Activated CD8-positive, alpha-beta memory T cell treated with anti-CD3 and anti-CD28 coated beads, Interleukin-2, amount 50 U/mL, for 48 hours (primary cell): ENCODE measurements around the gene CERS6.

Experiments used
- DNase-seq: peaks from one replicate; pipeline ENCODE4 v3.0.0-alpha.2; 2020

Gene CERS6

DNA sequence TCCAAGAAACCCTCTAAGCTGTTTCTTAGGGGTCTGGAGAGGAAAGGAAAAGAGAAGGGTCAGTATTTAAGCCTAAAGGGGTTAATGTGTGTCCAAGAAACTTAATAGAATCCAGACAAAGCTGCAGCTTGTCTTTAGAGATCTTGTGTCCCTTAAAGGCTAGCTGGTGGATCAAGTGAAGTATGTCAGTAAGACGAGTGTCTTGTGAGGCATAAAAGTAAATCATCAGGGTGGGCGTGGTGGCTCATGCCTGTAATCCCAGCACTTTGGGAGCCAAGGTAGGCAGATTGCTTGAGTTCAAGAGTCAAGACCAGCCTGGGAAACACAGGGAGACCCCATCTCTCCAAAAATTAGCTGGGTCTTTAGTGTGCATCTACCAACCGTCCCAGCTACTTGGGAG, 47.8 kb downstream of the CERS6 start:
- DNase-seq = no peak

DNA sequence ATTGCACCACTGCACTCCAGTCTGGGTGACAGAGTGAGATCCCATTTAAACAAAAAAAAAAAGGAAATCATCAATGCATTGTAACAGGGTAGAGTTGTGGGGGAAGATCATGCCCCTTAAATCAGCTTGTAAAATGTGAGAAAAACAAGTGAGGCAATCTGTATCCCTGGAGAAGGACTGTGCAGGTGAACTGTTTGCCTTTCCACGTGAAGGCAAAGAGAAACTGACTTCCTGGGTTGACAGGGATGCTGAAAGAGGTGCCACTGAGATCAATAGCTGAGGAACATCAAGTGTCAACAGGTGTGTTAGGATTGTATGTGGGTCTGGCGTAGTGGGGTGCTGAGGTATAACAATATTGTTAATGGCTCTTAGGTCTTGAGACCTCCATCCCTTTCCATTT, 48.3 kb downstream of the CERS6 start:
- DNase-seq = no peak

DNA sequence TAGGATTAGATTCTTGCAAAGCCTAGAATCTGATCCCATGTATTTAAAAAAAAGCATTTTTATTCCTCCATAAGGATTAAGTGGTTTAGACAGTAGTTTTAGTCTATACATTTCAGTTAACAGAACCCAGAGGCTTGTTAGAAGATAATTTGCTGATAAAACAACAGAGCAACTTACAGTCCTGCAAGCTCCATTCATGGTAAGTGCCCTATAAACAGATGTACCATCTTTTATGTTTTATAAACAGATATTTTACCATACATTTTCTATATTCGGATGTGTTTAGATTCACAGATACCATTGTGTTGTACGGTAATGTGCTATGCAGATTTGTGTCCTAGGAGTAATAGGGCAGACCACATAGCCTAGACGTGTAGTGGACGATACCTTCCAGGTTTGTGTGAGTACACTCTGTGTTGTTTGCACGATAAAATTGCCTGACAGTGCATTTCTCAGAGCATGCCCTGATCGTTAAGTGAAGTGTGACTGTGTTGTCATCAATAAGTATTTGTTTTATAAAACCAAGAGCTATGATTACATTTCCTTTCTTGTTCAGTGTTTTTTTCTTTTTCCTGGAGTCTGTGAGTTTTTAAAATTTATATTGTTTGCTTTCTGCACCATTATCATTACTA, 54.2 kb downstream of the CERS6 start:
- DNase-seq = no peak

DNA sequence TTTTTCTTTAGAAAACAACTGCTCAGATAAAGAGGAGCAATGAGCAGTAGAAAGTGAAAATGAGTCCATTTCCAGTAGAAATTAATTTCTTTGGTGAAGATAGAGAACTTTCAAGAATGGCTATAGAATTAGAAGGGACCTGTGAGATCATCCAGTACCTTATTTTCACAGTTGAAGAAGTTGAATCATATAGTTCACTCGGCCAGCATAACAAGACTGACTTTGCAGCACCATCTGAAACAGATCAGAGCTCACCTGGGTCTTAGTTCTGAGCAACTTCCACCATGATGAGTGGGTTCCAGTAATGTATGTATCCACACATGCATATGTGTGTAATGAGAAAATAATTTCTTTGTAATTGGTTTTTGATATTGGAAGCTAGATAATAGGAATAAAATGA, 58.6 kb downstream of the CERS6 start:
- DNase-seq = no peak

DNA sequence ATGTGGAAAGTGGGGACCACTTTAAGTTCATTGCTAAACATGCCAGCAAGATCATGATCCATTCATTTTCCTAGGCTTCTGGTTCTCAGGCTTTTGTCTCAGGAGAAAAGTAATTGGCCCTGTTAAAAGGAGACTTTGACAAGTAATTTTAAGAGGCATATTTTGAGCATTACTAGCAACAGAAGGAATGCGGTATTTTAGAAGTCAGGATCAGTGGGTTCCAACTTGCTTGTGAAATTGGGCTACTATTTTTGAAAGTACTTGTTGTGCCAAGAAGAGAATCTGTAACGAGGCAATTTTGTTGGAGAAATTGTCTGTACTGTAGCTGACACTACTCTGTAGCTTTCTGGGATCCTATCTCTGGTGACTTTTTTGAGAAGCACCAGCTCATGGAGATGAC, 59.4 kb downstream of the CERS6 start:
- no peak for DNase-seq

DNA sequence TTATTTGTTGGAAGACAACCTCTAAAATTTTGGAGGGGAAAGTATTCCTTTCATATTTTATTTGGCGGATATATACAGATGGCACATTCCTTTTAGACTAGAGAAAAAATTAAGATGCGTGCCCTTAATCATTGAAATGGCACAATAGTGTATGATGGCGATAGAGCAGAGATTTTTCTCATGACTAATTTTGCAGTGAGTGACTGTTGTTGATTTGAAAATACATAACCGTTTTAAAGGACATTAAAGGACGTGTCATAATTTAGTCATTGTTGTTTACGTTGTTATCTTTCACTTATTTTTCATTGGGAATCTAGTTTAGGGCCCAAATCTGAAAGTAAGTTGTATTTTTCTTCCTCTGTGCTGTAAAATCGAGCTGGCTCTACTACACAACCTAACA, 61.7 kb downstream of the CERS6 start:
- DNase-seq = no peak

DNA sequence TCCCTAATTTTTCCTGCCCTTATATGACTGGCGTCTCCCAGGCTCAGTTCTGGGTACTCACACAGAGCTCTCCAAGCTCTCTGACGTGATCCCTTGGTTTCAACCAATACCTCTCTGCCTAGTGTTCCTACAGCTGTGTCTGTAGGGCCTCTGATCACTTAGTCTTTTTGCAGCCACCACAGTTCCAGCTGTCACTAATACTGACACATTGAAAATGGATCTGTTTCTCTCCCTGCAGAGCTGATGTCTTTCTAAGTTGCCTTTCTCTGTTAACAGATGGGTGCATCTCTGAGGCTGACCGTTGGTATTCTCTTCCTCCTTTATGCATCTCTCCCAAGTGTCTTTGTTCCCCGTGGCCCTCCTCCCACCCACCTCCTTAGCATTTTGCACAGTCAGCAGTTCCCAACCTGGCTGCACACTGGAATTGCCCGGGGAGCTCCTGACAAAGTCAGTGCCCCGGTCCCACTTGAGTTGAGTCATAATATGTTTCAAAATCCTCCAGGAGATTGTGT, 62.5 kb downstream of the CERS6 start:
- no peak for DNase-seq

DNA sequence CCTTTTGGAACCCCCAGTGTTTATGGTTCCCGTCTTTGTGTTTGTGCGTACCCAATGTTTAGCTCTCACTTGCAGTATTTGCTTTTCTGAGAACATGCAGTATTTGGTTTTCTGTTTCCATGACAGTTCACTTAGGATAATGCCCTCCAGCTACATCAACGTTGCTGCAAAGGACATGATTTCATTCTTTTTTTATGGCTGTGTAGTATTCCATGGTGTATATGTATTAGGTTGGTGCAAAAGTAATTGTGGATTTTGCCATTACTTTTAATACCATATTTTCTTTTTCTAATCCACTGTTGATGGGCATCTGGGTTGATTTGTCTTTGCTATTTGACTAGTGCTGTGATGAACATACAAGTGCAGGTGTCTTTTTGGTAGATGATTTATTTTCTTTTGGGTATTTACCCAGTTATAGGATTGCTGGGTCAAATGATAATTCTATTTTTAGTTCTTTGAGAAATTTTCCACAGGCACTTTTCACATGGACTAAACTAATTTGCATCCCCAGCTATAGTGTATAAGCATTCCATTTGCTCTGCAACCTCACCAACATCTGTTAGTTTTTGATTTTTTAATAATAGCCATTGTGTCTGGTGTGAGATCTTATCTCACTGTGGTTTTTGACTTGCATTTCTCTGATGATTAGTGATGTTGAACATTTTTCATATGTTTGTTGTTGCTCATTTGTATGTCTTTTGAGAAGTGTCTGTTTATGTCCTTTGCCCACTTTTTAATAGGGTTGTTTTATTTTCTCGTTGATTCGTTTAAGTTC, 63.6 kb downstream of the CERS6 start:
- no peak for DNase-seq

DNA sequence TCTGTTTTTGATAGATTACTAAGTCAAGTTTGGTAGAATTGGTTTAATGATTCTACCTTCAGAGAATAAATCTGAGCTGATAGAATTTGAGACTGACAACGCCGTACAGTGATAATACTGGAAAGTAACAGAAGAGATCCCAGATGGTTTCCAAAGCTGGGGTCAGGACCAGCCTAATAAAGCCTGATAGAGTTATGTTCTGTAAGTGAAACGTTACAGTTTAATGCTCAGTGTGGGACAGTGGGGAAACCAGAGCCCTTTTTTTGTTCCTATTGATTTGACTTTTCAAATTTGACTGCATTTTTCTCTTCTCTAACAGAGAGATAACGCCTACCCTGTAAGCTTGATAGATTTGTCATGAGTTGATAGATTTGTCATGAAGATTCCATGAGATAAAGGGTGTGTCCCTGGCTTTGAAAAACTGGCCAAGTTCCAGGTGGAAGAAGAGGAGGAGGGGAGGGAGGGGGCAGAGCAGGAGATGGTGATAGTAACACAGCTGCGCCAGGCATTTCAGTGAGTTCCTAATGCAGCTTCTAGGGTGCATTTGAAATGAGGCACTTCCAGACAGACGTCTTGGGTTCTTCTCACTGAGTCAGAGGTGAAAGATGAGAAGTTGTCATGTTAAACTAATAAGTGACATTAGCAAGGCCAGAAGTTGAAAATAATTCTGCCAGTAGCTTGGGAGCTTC, 65.1 kb downstream of the CERS6 start:
- no peak for DNase-seq

DNA sequence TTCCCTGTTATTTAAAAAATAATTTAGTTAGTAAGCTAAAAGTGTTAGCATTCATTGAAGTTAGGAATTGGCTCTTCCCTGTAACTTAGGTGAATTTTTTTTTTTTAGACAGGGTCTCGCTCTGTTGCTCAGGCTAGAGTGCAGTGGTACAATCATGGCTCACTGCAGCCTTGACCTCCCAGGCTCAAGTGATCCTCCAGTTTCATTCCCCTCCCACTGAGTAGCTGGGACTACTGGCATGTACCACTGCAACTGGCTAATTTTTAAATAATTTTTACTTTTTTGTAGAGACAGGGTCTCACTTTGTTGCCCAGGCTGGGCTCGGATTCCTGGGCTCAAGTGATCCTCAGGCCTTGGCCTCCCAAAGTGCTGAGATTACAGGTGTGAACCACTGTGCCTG, 66.4 kb downstream of the CERS6 start:
- no peak for DNase-seq

DNA sequence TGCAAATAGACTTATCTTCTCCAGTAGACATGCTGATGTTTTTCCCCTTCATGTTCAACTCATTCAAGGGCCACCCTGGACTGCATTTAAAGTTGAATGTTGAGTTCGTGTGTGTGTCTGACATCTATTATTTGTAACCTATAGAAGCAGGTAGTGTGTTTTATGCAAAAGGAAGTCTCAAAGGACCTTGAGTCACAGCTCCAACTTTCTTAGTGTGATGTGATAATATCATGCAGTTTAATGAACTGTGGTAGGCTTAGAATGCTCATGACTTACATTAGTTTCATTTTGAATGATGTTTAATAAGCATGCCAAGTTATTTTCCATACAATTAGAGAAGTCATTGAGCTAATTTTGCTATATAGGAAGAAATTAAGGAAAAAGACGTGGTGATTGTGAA, 67.9 kb downstream of the CERS6 start:
- no peak for DNase-seq

DNA sequence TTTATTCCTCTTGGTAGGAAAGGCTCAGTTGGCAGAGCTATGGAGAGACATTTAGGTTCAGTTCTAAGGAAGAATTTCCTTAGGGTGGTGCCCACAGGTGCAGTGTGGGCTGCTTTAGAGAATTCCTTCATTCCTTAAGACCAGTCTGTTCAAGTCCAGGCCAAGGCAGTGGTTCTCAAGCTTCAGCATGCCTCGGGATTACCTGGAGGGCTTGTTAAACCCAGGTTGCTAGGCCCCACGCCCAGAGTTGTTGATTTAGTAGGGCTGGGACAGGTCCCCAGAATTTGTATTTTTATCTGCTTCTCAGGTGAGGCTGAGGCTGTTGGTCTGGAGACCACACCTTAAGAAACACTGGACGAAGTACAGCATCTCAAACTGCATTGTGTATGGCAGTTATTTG, 68.9 kb downstream of the CERS6 start:
- DNase-seq = no peak

DNA sequence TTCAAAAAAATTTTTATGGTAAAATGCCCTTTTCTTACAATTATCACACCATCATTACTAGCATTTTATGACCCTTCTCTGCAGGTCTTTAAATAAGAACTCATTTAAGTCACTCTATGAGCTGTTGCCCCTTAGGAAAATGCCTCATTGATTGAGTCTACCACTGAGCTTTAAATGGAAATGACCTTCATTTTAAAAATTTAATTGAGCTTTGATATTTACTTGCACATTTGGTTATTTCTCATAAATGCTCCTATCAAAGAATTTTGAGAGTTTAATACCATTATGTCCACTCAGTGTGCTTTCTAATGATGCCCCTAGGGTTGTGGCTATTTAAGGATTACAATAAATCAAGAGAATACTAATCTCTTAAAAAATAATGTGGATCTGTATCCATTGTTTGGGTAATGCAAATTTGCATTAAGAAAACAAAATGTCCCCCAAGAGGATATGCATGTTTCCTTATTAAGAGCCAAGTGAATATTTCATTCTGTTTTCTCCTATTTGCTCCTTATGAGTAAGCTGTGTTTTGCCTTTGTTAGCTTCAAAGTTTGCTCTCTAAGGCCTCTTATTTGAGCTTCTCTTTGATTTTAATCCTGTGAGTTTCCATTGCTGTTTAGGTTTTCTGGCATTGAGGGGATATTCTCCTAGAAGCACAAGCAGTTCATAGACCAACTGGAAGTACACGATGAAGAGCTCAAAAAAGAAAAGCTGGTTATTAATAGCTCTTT, 69.8 kb downstream of the CERS6 start:
- no peak for DNase-seq

DNA sequence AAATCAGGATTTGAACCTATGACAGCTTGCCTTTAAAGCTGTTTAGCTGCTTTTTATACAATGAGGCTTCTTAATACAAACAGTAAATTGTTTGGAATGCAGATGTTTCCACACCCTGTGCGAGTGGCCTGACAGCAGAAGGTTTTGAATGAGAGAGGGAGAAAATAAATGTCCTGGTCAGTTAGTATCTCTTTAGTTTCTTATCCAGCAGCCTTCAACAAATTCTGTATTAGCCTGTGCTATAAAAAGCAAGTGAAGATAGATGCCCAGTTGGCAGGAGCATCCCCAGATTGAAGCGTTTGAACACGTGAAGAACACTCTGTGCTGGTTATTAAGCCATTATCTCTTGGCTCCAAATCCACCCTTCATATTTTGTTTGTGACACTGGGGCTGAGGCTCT, 70.6 kb downstream of the CERS6 start:
- DNase-seq = no peak

DNA sequence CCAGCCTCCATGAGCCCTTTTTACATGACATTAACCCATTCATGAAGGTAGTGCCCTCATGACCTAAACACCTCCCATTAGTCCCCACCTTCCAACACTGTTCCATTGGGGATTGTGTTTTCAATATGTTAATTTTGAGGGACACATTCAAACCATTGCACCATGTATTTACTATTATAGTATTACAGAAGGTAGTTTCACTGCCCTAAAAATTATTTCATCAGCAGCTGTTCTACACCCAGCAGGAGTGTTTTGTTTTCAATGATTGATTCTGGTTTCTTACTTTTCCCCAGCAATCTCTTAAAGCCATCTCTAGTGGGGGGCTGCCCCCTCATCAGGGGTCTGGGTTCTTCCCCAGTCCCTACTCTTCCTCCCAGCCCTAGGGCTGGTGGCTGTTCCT, 71.9 kb downstream of the CERS6 start:
- DNase-seq = no peak

DNA sequence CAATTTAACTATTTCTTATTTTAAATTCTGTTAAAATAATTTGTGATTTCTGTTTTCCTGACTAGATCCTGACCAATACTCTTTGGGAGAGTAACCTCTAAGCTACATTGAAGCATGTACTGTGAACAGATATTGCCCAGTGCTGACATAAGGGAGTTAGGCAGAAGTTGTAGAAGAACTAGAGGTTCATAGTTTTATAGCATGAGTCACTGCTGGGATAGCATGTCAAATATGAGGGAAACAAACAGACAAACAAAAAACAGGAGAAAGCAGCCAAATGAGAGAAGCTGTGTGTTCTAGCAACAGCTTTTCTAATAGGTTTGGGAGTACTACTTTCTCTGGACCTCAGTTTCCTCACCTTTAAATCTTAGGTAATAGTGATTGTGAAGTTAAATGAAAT, 72.4 kb downstream of the CERS6 start:
- DNase-seq = no peak

DNA sequence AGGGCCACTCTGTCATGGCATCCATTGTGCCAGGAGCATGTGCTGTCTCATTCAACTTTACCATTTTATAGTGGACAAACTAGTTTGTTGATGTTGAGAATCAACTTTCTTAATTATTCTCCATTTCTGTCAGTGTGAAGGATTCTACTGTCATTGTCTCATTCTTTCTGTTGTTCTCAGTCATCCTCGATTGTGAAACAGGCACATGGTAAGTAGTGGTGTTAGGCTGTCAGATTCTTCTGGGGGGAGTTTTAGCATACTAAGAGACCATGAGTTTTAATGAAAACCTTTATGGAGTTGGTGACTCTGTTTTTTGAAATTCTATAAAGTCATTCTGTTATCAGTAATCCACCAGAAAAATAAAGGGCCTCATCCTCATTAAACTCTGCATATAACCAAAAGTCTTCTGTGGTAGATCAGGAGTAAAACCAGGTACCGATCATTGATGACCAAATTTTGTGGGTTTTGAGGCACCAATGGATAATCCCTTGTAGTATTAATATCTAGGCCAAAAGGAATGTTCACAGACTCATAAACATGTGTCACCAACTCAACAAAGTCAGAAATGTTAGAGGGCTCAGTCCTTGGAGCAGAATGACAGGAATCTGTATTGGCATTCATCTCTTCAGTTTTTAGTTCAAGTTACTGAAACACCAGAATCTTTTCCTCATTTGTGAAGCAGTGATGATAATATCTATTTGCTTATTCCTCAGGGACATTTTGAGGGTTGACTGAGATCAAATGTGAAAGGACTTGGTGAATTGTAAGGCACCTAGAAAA, 73.2 kb downstream of the CERS6 start:
- DNase-seq = no peak

DNA sequence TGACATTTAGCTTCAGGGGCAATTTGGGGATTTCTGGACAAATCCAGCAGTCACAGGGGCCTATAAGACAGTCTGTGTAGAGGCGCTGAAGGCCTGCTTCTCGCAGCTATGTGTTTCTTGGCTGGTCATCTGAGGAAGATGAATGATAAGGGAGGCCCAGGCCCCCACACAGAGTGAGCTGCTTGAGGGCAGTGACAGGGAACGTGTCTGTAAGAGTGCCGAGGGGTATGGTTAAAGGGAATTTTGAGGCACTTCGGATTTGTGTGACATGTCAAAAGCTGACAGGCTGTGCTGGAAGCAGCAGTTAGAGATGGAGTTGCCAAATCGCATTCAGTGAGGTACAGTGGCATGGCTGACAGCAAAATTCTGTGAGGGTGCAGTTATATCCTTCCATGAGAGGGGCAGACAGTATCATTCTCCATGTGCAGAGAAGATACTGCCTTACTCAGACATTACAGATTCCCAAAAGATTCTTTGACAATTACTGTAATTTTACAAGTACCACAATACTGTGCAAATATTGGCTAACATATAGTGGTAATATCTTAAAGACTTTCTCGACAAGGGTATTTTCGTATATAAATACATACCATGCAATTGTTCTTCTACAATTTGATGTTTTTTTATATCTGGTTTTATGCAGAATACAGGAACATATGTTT, 74.0 kb downstream of the CERS6 start:
- no peak for DNase-seq

DNA sequence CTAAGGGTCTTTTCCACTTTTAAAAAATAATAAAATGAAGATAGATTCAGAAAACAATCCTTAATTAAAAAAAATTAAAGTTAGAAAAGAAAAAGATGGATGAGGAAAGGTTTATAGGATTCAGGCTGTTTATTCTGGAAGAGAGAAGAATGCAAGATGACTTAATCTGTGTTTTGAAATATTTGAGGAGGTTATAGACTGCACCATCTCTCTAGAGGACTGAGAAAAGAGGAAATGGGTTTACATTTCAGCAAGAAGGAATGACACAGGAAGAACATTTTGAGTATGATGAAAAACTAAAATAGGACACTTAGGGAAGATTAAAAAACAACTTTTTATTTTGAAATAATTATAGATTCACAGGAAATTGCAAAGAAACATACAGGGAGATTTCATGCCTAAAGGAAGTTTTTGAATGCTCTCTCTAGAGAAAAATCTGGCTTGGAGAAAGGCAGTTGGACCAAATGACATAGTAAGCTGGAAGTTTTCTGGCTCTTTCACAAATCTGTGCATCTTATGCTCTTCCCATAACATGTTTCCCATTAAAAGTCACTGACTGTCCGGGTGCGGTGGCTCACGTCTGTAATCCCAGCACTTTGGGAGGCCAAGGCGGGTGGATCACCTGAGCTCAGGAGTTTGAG, 75.0 kb downstream of the CERS6 start:
- DNase-seq = no peak

DNA sequence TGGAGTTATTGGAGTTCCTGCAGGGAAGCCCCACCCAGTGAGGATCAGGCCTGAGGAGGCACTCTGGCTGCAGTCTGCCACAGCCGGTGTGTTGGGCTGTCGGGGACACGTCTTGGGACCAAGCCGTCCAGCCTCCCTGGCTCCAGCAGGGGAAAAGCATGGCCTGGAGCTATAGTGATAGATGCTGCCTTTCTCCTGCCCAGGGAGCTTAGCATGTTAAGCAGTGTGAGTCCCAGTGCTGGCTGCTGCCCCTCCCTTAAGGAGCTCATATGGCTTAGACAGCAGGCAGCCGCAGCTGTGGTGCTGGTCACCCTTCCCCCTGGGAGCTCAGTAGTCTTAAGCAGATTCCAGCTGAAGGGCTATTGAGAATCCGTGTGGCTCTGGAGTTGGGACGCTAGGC, 78.9 kb downstream of the CERS6 start:
- DNase-seq = no peak

DNA sequence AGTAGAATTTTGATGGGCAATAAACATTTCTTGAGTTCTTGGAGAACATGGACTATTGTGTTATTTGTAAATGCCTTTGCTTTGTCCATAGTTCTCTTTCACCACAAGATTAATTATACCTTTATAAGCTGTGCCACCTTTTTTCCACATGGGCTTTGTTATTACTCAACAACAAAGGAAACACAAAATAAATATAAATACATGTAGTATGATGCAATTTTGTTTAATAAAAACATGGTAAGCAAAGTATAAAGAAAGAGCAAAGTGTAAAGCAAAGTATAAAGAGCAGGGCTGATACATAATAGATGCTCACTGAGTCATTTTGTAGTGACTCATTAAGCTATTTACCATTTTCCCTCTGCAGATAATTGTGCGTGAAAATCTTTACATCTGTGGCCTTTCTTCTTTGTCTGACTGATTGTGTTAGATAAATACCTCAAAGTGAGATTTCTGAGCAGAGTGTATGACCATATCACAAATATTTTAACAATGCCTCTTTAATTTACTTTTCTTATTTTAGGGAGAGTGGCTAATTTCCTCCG, 80.9 kb downstream of the CERS6 start:
- DNase-seq = no peak
